AG04450 (cell line): Measurements from ENCODE around the gene GNB1L. TPM values are rescaled to one million over a fixed set of nuclear protein-coding genes. Genes with fewer than 3 reads are reported as not detected.

Experiments used
- CTCF ChIA-PET: fragments of 300-600, 350-600 bp; formaldehyde crosslinking; extraction: SDS; loops from one replicate; lab custom pipeline; 2022; ENCODE audit warnings: antibody characterized with exemption, inconsistent platforms; lab: Charles Lee
- POLR2A ChIA-PET: fragments of 350-600 bp; formaldehyde crosslinking; extraction: SDS; loops from one replicate; lab custom pipeline; 2021; ENCODE audit warnings: antibody characterized with exemption, inconsistent platforms; lab: Yijun Ruan, JAX
- DNase-seq: peaks from one replicate; pipeline ENCODE4 v3.0.0-alpha.2; 2011; ENCODE audit warnings: low read depth, low spot score
- H3K27ac ChIP-seq: one replicate; pipeline ENCODE4 v1.5.1; 2012; ENCODE audit warnings: low read depth, low read length, control low read depth
- H3K27me3 ChIP-seq: one replicate; pipeline ENCODE4 v1.6.0; 2012; ENCODE audit warnings: low read length; ENCODE audit not compliant: control insufficient read depth, insufficient read depth
- H3K4me3 ChIP-seq: 2 replicates; pipeline ENCODE4 v1.5.1; 2011; ENCODE audit warnings: mild to moderate bottlenecking, low read depth, low read length, control low read depth
- H3K9me3 ChIP-seq: 2 replicates; pipeline ENCODE4 v1.5.1; 2012; ENCODE audit warnings: low read length; ENCODE audit not compliant: control insufficient read depth, insufficient read depth
- CTCF ChIP-seq: IDR thresholded peaks from 2 replicates; pipeline ENCODE4 v1.5.1; 2011; ENCODE audit warnings: low read depth, low read length, control low read depth, inconsistent platforms
- polyA plus RNA-seq: library from polyadenylated mRNA; depleted of rRNA; stranded (reverse); fragments of >200 nt; gene quantifications from 2 replicates; pipeline ENCODE4 v1.2.3, GENCODE V29; 2011

The GNB1L gene
- polyA plus RNA-seq, 1 experiment: 1.3 TPM

- CTCF ChIA-PET: no interaction called here
Measured at GRCh38 chr22:19863571-19863970, 8.9 kb upstream of the GNB1L start.

GRCh38 chr22:19862619-19863246 lies 8.1 kb upstream of the GNB1L start:
- Histone ChIP-seq H3K27me3 (no peaks in the 10 kb centered on the region), H3K27ac (no peak overlapping the region), H3K4me3 (no peak overlapping the region), H3K9me3 (no peaks in the 10 kb centered on the region)
- ChIA-PET POLR2A (interaction anchor here (0.7 kb wide), 1 partner anchor 19 kb away, joined by 4 read pairs; no protein-coding TSS in a partner anchor), CTCF (no interaction called here)
- DNase-seq: no peak
- no peak for TF ChIP-seq CTCF

More at GRCh38 chr22:19863571-19863970, 8.9 kb upstream of the GNB1L start:
- no peak for TF ChIP-seq CTCF
- no peak overlapping the region for H3K4me3 ChIP-seq
- H3K27me3 ChIP-seq: no peaks in the 10 kb centered on the region
- H3K9me3 ChIP-seq: no peaks in the 10 kb centered on the region
- POLR2A ChIA-PET: no interaction called here
- DNase-seq: no peak
- H3K27ac ChIP-seq: no peak overlapping the region

GRCh38 chr22:19859861-19860510 lies 5.3 kb upstream of the GNB1L start:
- no peak for DNase-seq
- no peak for TF ChIP-seq CTCF
- no peaks in the 10 kb centered on the region for H3K27me3 ChIP-seq
- CTCF ChIA-PET: no interaction called here
- no peak overlapping the region for H3K4me3 ChIP-seq
- no peak overlapping the region for H3K27ac ChIP-seq
- no peaks in the 10 kb centered on the region; the same call in 1 of the 2 replicates for H3K9me3 ChIP-seq
- POLR2A ChIA-PET: no interaction called here

GRCh38 chr22:19857382-19857781 lies 2.7 kb upstream of the GNB1L start:
- Histone ChIP-seq H3K9me3 (no peaks in the 10 kb centered on the region; the same call in 1 of the 2 replicates), H3K27ac (no peak overlapping the region), H3K4me3 (no peak overlapping the region), H3K27me3 (no peaks in the 10 kb centered on the region)
- no peak for TF ChIP-seq CTCF
- ChIA-PET CTCF (no interaction called here), POLR2A (no interaction called here)
- DNase-seq: no peak
